ENCODE data around the gene ULK3. TPM values are rescaled to one million over a fixed set of nuclear protein-coding genes. Genes with fewer than 3 reads are reported as not detected.
A peak's percentile ranks its signal among the peaks of the same experiment; 100 is the strongest.

ULK3 gene
- total RNA-seq, 4 donors from 2014 or later = 105 to 330 (median 129) TPM

- Histone ChIP-seq H3K4me3 (no peak overlapping the region), H3K36me3 (peaks cover 58% of the 10 kb centered on the region), H3K9me3 (no peaks in the 10 kb centered on the region), H3K27ac (no peak overlapping the region), H3K27me3 (no peaks in the 10 kb centered on the region), H3K4me1 (peaks cover 24% of the 10 kb centered on the region)
- DNase-seq (ENCODE audit: low spot score in 2 of 2) = no peak
- 95% methylated on average over 15 of the region's 31 CpGs for WGBS
- TF ChIP-seq POLR2A (IDR thresholded peaks at IDR 0.05) = no peak
- TF ChIP-seq POLR2AphosphoS5 (IDR thresholded peaks at IDR 0.05) = no peak
- no peak for TF ChIP-seq CTCF (IDR thresholded peaks at IDR 0.05)
- no peak for TF ChIP-seq EP300 (IDR thresholded peaks at IDR 0.05)
These were observed 40.0 kb downstream of the ULK3 start for GRCh38 chr15:74802862-74803447.

GRCh38 chr15:74802290-74802689 lies 40.7 kb downstream of the ULK3 start:
- no peaks in the 10 kb centered on the region for H3K9me3 ChIP-seq
- H3K27me3 ChIP-seq = no peaks in the 10 kb centered on the region
- H3K36me3 ChIP-seq = peaks cover 58% of the 10 kb centered on the region
- TF ChIP-seq EP300 (IDR thresholded peaks at IDR 0.05) = no peak
- TF ChIP-seq POLR2A (IDR thresholded peaks at IDR 0.05) = no peak
- TF ChIP-seq POLR2AphosphoS5 (IDR thresholded peaks at IDR 0.05) = no peak
- TF ChIP-seq CTCF (IDR thresholded peaks at IDR 0.05) = no peak
- peaks cover 24% of the 10 kb centered on the region for H3K4me1 ChIP-seq
- 92% methylated on average over 10 of the region's 20 CpGs for WGBS
- no peak for DNase-seq (ENCODE audit: low spot score in 2 of 2)
- no peak overlapping the region for H3K4me3 ChIP-seq
- H3K27ac ChIP-seq = no peak overlapping the region

GRCh38 chr15:74801311-74801997 lies 41.5 kb downstream of the ULK3 start:
- TF ChIP-seq CTCF (IDR thresholded peaks at IDR 0.05) (no peak), POLR2A (IDR thresholded peaks at IDR 0.05) (no peak), EP300 (IDR thresholded peaks at IDR 0.05) (no peak), POLR2AphosphoS5 (IDR thresholded peaks at IDR 0.05) (no peak)
- WGBS = 78% methylated on average over 13 of the region's 18 CpGs
- no peak overlapping the region for H3K27ac ChIP-seq
- peaks cover 58% of the 10 kb centered on the region for H3K36me3 ChIP-seq
- peaks cover 24% of the 10 kb centered on the region for H3K4me1 ChIP-seq
- no peaks in the 10 kb centered on the region for H3K27me3 ChIP-seq
- no peak overlapping the region for H3K4me3 ChIP-seq
- H3K9me3 ChIP-seq = no peaks in the 10 kb centered on the region
- no peak for DNase-seq (ENCODE audit: low spot score in 2 of 2)

GRCh38 chr15:74800559-74801094 lies 42.3 kb downstream of the ULK3 start:
- TF ChIP-seq POLR2AphosphoS5 (IDR thresholded peaks at IDR 0.05) = no peak
- no peak for TF ChIP-seq EP300 (IDR thresholded peaks at IDR 0.05)
- TF ChIP-seq POLR2A (IDR thresholded peaks at IDR 0.05) = no peak
- TF ChIP-seq CTCF (IDR thresholded peaks at IDR 0.05) = no peak
- 80% methylated on average over 18 of the region's 20 CpGs for WGBS
- DNase-seq (ENCODE audit: low spot score in 2 of 2) = no peak
- Histone ChIP-seq H3K27ac (no peak overlapping the region), H3K36me3 (peaks cover 58% of the 10 kb centered on the region), H3K27me3 (no peaks in the 10 kb centered on the region), H3K4me1 (peaks cover 24% of the 10 kb centered on the region), H3K4me3 (no peak overlapping the region), H3K9me3 (no peaks in the 10 kb centered on the region)

GRCh38 chr15:74799856-74800558 lies 42.9 kb downstream of the ULK3 start:
- H3K36me3 ChIP-seq = peaks cover 58% of the 10 kb centered on the region
- peak; percentile 85 to 89 for DNase-seq (ENCODE audit: low spot score in 2 of 2)
- H3K4me1 ChIP-seq = peaks cover 24% of the 10 kb centered on the region
- no peak overlapping the region for H3K4me3 ChIP-seq
- WGBS = 42% methylated on average over 7 of the region's 18 CpGs
- H3K9me3 ChIP-seq = no peaks in the 10 kb centered on the region
- peak overlapping the region; percentile 70 for H3K27ac ChIP-seq
- no peaks in the 10 kb centered on the region for H3K27me3 ChIP-seq
- TF ChIP-seq POLR2AphosphoS5 (IDR thresholded peaks at IDR 0.05) (peak in 1 of 3 donors; percentile 22), EP300 (IDR thresholded peaks at IDR 0.05) (no peak), POLR2A (IDR thresholded peaks at IDR 0.05) (no peak), CTCF (IDR thresholded peaks at IDR 0.05) (peak; percentile 96 to 98)
